Panc1 (cell line): Measurements from ENCODE around the gene TRIM8. TPM values are rescaled to one million over a fixed set of nuclear protein-coding genes. Genes with fewer than 3 reads are reported as not detected.
A peak's percentile ranks its signal among the peaks of the same experiment; 100 is the strongest.

Experiments used
- ATAC-seq: fragments of 200-7000 bp; cut with Tn5 transposase; 2 replicates; pipeline ENCODE4 v1.9.1; 2020; ENCODE audit warnings: mild to moderate bottlenecking, moderate library complexity
- Bru-seq: library from RNA; stranded (reverse); fragments of 400-500 nt; gene quantifications from one replicate; lab custom pipeline; 2021; lab: Mats Ljungman, UMichigan
- BruChase-seq, 2 experiments: library from RNA; stranded (reverse); fragments of 400-500 nt; gene quantifications; one replicate each; lab custom pipeline; 2021; lab: Mats Ljungman, UMichigan
- BruUV-seq: library from RNA; stranded (reverse); fragments of 400-500 nt; replicated peaks from 2 replicates; lab custom pipeline; 2021; lab: Mats Ljungman, UMichigan
- CTCF ChIA-PET: fragments of 300-600 bp; sonication (Branson Sonifier 250); formaldehyde crosslinking; loops from one replicate; lab custom pipeline; 2022; ENCODE audit warnings: antibody characterized with exemption; lab: Charles Lee
- POLR2A ChIA-PET: fragments of 300-600 bp; sonication (Branson Sonifier 250); formaldehyde crosslinking; loops from one replicate; lab custom pipeline; 2022; ENCODE audit warnings: antibody characterized with exemption; lab: Charles Lee
- DNase-seq: peaks from one replicate; pipeline ENCODE4 v3.0.0-alpha.2; 2010; ENCODE audit warnings: low read depth, low spot score
- H3K27ac ChIP-seq: 2 replicates; pipeline ENCODE4 v1.5.1; 2011; ENCODE audit warnings: mild to moderate bottlenecking, low read length, inconsistent platforms
- H3K27me3 ChIP-seq: fragments of 200-500 bp; sonication (Bioruptor generic); 2 replicates; pipeline ENCODE4 v1.6.0; 2014; ENCODE audit warnings: low read length, inconsistent platforms; ENCODE audit not compliant: control insufficient read depth, insufficient read depth
- H3K36me3 ChIP-seq: fragments of 200-500 bp; sonication (Bioruptor generic); 2 replicates; pipeline ENCODE4 v1.5.1; 2014; ENCODE audit warnings: inconsistent platforms, mild to moderate bottlenecking, low read length, moderate library complexity; ENCODE audit not compliant: control insufficient read depth, insufficient read depth
- H3K4me1 ChIP-seq: 2 replicates; pipeline ENCODE4 v1.5.1; 2011; ENCODE audit warnings: inconsistent platforms, mild to moderate bottlenecking, low read length, moderate library complexity; ENCODE audit not compliant: control insufficient read depth, insufficient read depth
- H3K4me3 ChIP-seq, 2 experiments: 2 replicates each; pipeline ENCODE4 v1.5.1; 2011 to 2012; ENCODE audit warnings: low read depth in 2 of 2, low read length in 2 of 2, mild to moderate bottlenecking in 2 of 2, inconsistent platforms in 1 of 2, moderate library complexity in 1 of 2
- H3K9me3 ChIP-seq: fragments of 200-500 bp; sonication (Bioruptor generic); 2 replicates; pipeline ENCODE4 v1.5.1; 2014; ENCODE audit warnings: low read depth, mild to moderate bottlenecking, inconsistent platforms, low read length, moderate library complexity; ENCODE audit not compliant: control insufficient read depth, insufficient read depth
- CTCF ChIP-seq: fragments of 450-650 bp; IDR thresholded peaks from 2 replicates; pipeline ENCODE4 v1.5.1; 2017; ENCODE audit warnings: mild to moderate bottlenecking
- POLR2AphosphoS5 ChIP-seq: IDR thresholded peaks from 2 replicates; pipeline ENCODE4 v1.6.1; 2012; ENCODE audit warnings: mild to moderate bottlenecking, low read depth, low read length, moderate library complexity
- REST ChIP-seq, 2 experiments: IDR thresholded peaks; 2 replicates each; pipeline ENCODE4 v1.6.1; 2011 to 2012; ENCODE audit warnings: low read depth in 2 of 2, control low read depth in 1 of 2, low read length in 1 of 2, mild to moderate bottlenecking in 1 of 2, moderate library complexity in 1 of 2; ENCODE audit not compliant: insufficient read depth in 1 of 2
- SIN3A ChIP-seq: IDR thresholded peaks from 2 replicates; pipeline ENCODE4 v1.6.1; 2012; ENCODE audit warnings: low read depth, mild to moderate bottlenecking, low read length, moderate library complexity, borderline replicate concordance; ENCODE audit not compliant: insufficient read depth
- TCF7L2 ChIP-seq: IDR thresholded peaks from 2 replicates; pipeline ENCODE4 v1.6.1; 2011; ENCODE audit warnings: mild to moderate bottlenecking, low read depth, low read length, inconsistent platforms
- in situ Hi-C: cut with HindIII; loops from 2 replicates; pipeline ENCODE4 v1.10.0; 2016; ENCODE audit warnings: low sequenced_read_pairs, low pct_unique_long_range_greater_than_20kb
- intact Hi-C: fragments of 100-400 bp; cut with micrococcal nuclease; formaldehyde crosslinking; loops from one replicate; pipeline ENCODE4 v1.10.0; 2022; ENCODE audit not compliant: unreplicated experiment
- long read RNA-seq: library from polyadenylated mRNA; unstranded; transcript quantifications from one replicate; pipeline ENCODE4 v2.0.0, GENCODE V29; 2021; ENCODE audit not compliant: unreplicated experiment
- polyA plus RNA-seq: library from polyadenylated mRNA; unstranded; fragments of >200 nt; gene quantifications from one replicate; pipeline ENCODE4 v1.2.1, GENCODE V29; 2012; ENCODE audit warnings: missing spikeins; ENCODE audit not compliant: insufficient read length
- total RNA-seq: library from RNA; stranded (reverse); gene quantifications from one replicate; pipeline ENCODE4 v1.2.1, GENCODE V29; 2021; ENCODE audit not compliant: unreplicated experiment

Gene TRIM8
- total RNA-seq = 54.4 TPM
- polyA plus RNA-seq = 64.3 TPM
- percentile 71 among the genes with signal in this experiment for Bru-seq, nascent RNA
- BruChase-seq, experiment 1, labeled RNA remaining after a 2-hour chase = percentile 81 among the genes with signal in this experiment
- percentile 86 among the genes with signal in this experiment for BruChase-seq, experiment 2, labeled RNA remaining after a 6-hour chase
- long read RNA-seq, full-length matches to known transcripts = 79 of 117 reads
- long read RNA-seq, partial matches to known transcripts = 2 of 117 reads
- long read RNA-seq, other reads (novel, unspliced or antisense) = 36 of 117 reads

- Histone ChIP-seq H3K9me3 (no peaks in the 10 kb centered on the region), H3K27ac (peak within 1 kb of the TSS; percentile 94), H3K27me3 (no peaks in the 10 kb centered on the region), H3K36me3 (peaks cover 9% of the 10 kb centered on the region; the same call in 1 of the 2 replicates), H3K4me3 (peak within 1 kb of the TSS; percentile 69 to 86), H3K4me1 (peaks cover 28% of the 10 kb centered on the region)
- ATAC-seq (peak; percentile 42), DNase-seq (no peak)
- intact Hi-C loops (loop anchor here (5.0 kb wide), 1 partner anchor 142 kb away; the partner anchor contains the start of genes ACTR1A and SUFU), in situ Hi-C loops (no loop called here)
- BruUV-seq = no TSS peak
- 0 out of 2 replicates have a peak, but pooled peaks have one; percentile 39 for TF ChIP-seq SIN3A
- no peak for TF ChIP-seq TCF7L2
- CTCF ChIA-PET = interaction anchor here (0.5 to 1.3 kb wide), 5 partner anchors 16 to 138 kb away, joined by 3 to 6 read pairs (median 4); no protein-coding TSS in a partner anchor
- POLR2A ChIA-PET = interaction anchor here (0.6 to 1.1 kb wide), 3 partner anchors 13 to 97 kb away, joined by 3 to 5 read pairs (median 4); no protein-coding TSS in a partner anchor
These were observed at the start of gene TRIM8 for GRCh38 chr10:102644066-102644645. TRIM8 (plus strand) TSS chr10:102644479; CDS start chr10:102644618, 139 bp downstream.

GRCh38 chr10:102595293-102595692 is 49.0 kb upstream of the TRIM8 start:
- H3K4me1 ChIP-seq = peaks cover 4% of the 10 kb centered on the region; the same call in 1 of the 2 replicates
- no peak overlapping the region for H3K4me3 ChIP-seq
- ATAC-seq = no peak
- no peaks in the 10 kb centered on the region for H3K27me3 ChIP-seq
- in situ Hi-C loops = no loop called here
- DNase-seq = no peak
- no peak for TF ChIP-seq REST (IDR thresholded peaks at IDR 0.05; ENCODE audit: insufficient read depth in 1 of 2, low read depth in 2 of 2, low read length in 1 of 2)
- no peak for TF ChIP-seq POLR2AphosphoS5
- TF ChIP-seq SIN3A = no peak
- TF ChIP-seq CTCF = no peak
- TF ChIP-seq TCF7L2 = no peak
- intact Hi-C loops = no loop called here
- ChIA-PET CTCF (no interaction called here), POLR2A (no interaction called here)
- no peak overlapping the region for H3K27ac ChIP-seq
- BruUV-seq = no TSS peak
- H3K36me3 ChIP-seq = no peaks in the 10 kb centered on the region
- H3K9me3 ChIP-seq = no peaks in the 10 kb centered on the region
